Keratinocyte (primary cell): ENCODE measurements around the gene FAM193B. TPM values are rescaled to one million over a fixed set of nuclear protein-coding genes. Genes with fewer than 3 reads are reported as not detected.
A peak's percentile ranks its signal among the peaks of the same experiment; 100 is the strongest.

Experiments
- DNase-seq: peaks from one replicate; pipeline ENCODE4 v3.0.0-alpha.2; 2011; ENCODE audit warnings: low read depth, missing footprints, low spot score
- FAIRE-seq: peaks from 2 replicates; lab custom pipeline; 2011; peaks lifted over from hg19 to GRCh38; lab: Jason Lieb, UNC
- H2AFZ ChIP-seq: 2 replicates; pipeline ENCODE4 v1.6.0; 2012; ENCODE audit warnings: low read length, control low read depth, inconsistent platforms; ENCODE audit not compliant: control insufficient read depth
- H3K27ac ChIP-seq: 2 replicates; pipeline ENCODE4 v1.5.1; 2011; ENCODE audit warnings: low read length; ENCODE audit not compliant: control insufficient read depth, insufficient read depth
- H3K27me3 ChIP-seq: 3 replicates; pipeline ENCODE4 v1.6.0; 2011; ENCODE audit warnings: low read length; ENCODE audit not compliant: control insufficient read depth, insufficient read depth; ENCODE audit errors: extremely low read depth
- H3K36me3 ChIP-seq, 2 experiments: 2 replicates in 1 of 2; 3 replicates in 1 of 2; pipeline ENCODE4 v1.5.1; 2011; ENCODE audit warnings: low read length in 2 of 2, mild to moderate bottlenecking in 1 of 2; ENCODE audit not compliant: control insufficient read depth in 2 of 2, insufficient read depth in 2 of 2; ENCODE audit errors: extremely low read depth in 1 of 2
- H3K4me1 ChIP-seq: 3 replicates; pipeline ENCODE4 v1.5.1; 2011; ENCODE audit warnings: low read length; ENCODE audit not compliant: control insufficient read depth, insufficient read depth; ENCODE audit errors: extremely low read depth
- H3K4me2 ChIP-seq: 3 replicates; pipeline ENCODE4 v1.6.0; 2011; ENCODE audit warnings: low read depth, low read length; ENCODE audit not compliant: control insufficient read depth, insufficient read depth; ENCODE audit errors: extremely low read depth
- H3K4me3 ChIP-seq, 3 experiments: fragments of 200-600 bp in 1 of 3; sonication (generic) in 1 of 3; 2 replicates in 2 of 3; 3 replicates in 1 of 3; pipeline ENCODE4 v1.5.1; 2011 to 2016; ENCODE audit warnings: low read length in 3 of 3, mild to moderate bottlenecking in 3 of 3, control low read depth in 2 of 3, inconsistent platforms in 1 of 3, low read depth in 1 of 3, mixed read lengths in 1 of 3, mixed run types in 1 of 3, moderate library complexity in 1 of 3; ENCODE audit not compliant: control insufficient read depth in 2 of 3, insufficient read depth in 2 of 3; ENCODE audit errors: extremely low read depth in 1 of 3
- H3K79me2 ChIP-seq: 2 replicates; pipeline ENCODE4 v1.6.0; 2012; ENCODE audit warnings: low read length; ENCODE audit not compliant: control insufficient read depth, insufficient read depth
- H3K9ac ChIP-seq: 3 replicates; pipeline ENCODE4 v1.6.0; 2011; ENCODE audit warnings: low read length; ENCODE audit not compliant: control insufficient read depth, insufficient read depth; ENCODE audit errors: extremely low read depth
- H3K9me1 ChIP-seq: 3 replicates; pipeline ENCODE4 v1.6.0; 2011; ENCODE audit warnings: low read length; ENCODE audit not compliant: control insufficient read depth, insufficient read depth; ENCODE audit errors: extremely low read depth
- H3K9me3 ChIP-seq: 2 replicates; pipeline ENCODE4 v1.5.1; 2012; ENCODE audit warnings: low read depth, low read length; ENCODE audit not compliant: control insufficient read depth
- H4K20me1 ChIP-seq: 3 replicates; pipeline ENCODE4 v1.6.0; 2011; ENCODE audit warnings: low read length; ENCODE audit not compliant: control insufficient read depth, insufficient read depth; ENCODE audit errors: extremely low read depth
- CTCF ChIP-seq, 3 experiments: IDR thresholded peaks in 1 of 3; conservative IDR thresholded peaks in 1 of 3; optimal IDR thresholded peaks in 1 of 3; 2 replicates in 2 of 3; 3 replicates in 1 of 3; pipeline versions ENCODE3 to v1.5.1; 2011; ENCODE audit warnings: low read length in 3 of 3, mild to moderate bottlenecking in 3 of 3, moderate library complexity in 2 of 3, control low read depth in 1 of 3, inconsistent platforms in 1 of 3; ENCODE audit not compliant: insufficient read depth in 2 of 3; ENCODE audit errors: extremely low read depth in 1 of 3
- EZH2 ChIP-seq: IDR thresholded peaks from one replicate; pipeline ENCODE4 v1.6.1; 2012; ENCODE audit warnings: inconsistent platforms, mild to moderate bottlenecking, low read length, moderate library complexity
- dilution Hi-C: fragments of 300-500 bp; cut with MboI; formaldehyde crosslinking; loops from one replicate; pipeline ENCODE4 v1.7.0; 2020; ENCODE audit warnings: low sequenced_read_pairs; ENCODE audit not compliant: extremely low pct_ligation_motif_present
- polyA plus RNA-seq, 5 experiments: library from polyadenylated mRNA; depleted of rRNA in 3 of 5; stranded (reverse) in 3 of 5; stranded (forward) in 1 of 5; unstranded in 1 of 5; fragments of >200 nt; gene quantifications; 1 replicate in 1 of 5; 2 replicates in 3 of 5; 3 replicates in 1 of 5; pipeline versions ENCODE4 v1.2.1 to v1.2.3, GENCODE V29; 2011 to 2012; ENCODE audit warnings: missing spikeins in 2 of 5, low read depth in 1 of 5, low replicate concordance in 1 of 5

Gene FAM193B
- polyA plus RNA-seq, 1 donor (not counting 4 experiments of a cell fraction or from before 2014, with no cell fraction given), result 27.5 TPM

DNA sequence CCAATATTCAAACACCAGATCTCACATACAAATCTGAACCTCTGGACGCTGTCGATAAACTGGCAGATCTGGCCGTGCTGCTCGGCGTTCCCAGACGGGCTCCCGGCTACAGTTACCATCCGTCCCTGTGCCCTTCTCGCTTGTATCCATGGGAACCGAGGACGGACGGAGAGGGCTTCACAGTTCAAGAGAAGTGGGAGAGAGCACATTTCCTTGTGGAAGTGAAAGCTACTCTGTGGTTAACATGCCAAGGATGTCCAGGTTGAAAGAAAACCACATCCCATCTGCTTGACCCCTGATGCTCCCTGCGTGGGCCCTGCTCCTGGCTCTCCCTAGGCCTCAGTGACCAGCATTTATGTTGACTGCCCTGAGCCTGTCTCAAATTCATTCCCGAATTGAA, 74.6 kb downstream of the FAM193B start:
- Histone ChIP-seq H4K20me1 (no peaks in the 10 kb centered on the region), H3K79me2 (no peaks in the 10 kb centered on the region), H3K4me1 (peaks cover 11% of the 10 kb centered on the region), H3K27ac (no peak overlapping the region), H2AFZ (no peak overlapping the region), H3K9ac (no peak overlapping the region), H3K4me3 (no peak overlapping the region), H3K4me2 (no peak overlapping the region), H3K36me3 (peaks cover 11 to 12% of the 10 kb centered on the region in 2 experiments), H3K9me3 (no peaks in the 10 kb centered on the region), H3K9me1 (no peaks in the 10 kb centered on the region), H3K27me3 (no peaks in the 10 kb centered on the region)
- dilution Hi-C loops, result no loop called here
- DNase-seq, result no peak
- TF ChIP-seq EZH2 (no peak), CTCF (optimal IDR thresholded peaks at IDR 0.05 in 1 of 3, IDR thresholded peaks at IDR 0.05 in 1 of 3, conservative IDR thresholded peaks at IDR 0.05 in 1 of 3; ENCODE audit: extremely low read depth in 1 of 3, insufficient read depth in 2 of 3, low read length in 3 of 3) (no peak)
- no peak for FAIRE-seq

DNA sequence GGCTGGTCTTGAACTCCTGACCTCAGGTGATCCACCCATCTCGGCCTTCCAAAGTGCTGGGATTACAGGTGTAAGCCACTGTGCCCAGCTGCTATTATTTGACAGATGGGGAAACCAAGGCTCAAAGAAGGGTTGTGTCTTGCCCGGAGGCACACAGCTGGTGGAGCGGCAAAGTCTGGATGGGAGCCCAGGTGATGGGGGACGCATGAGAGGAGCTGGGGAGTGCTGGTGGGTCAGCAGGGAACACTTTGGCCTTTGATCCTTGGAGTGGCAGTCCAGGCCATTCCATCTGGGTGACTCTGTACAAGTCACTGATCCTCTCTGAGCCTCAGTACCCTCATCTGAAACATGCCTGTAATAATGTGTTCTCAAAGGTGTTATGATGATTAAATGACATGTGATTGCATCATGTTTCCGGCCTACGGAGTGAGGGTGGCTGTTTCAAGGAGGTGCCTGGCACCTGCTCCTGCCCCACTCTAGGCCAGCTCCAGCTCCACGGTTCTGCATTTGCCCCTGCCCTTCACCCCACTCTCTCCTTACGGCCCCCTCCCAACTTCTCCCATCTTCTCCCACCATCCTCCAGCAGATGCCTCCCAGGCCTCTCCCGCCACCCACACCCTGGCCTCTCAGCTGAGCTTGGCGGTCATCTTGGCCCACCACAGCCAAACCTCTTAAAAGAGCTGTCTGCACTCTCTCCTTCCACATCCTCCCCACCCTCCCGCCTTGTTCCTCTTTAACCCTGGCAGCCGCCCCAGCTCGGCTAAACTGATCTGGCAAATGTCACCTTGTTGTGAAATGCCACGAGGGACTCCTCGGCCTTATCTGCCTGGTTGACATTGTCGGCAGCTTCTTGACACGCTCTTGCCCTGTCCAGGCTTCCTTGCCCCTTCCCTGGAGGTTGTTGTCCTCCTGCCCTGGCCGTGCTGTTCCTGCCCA, 75.4 kb downstream of the FAM193B start:
- H3K4me2 ChIP-seq, result no peak overlapping the region
- H3K27ac ChIP-seq, result peak overlapping the region; percentile 24
- H2AFZ ChIP-seq, result no peak overlapping the region
- no peaks in the 10 kb centered on the region for H3K9me1 ChIP-seq
- no peaks in the 10 kb centered on the region for H3K27me3 ChIP-seq
- dilution Hi-C loops, result no loop called here
- peaks cover 11% of the 10 kb centered on the region for H3K4me1 ChIP-seq
- peak; percentile 29 for FAIRE-seq
- no peak overlapping the region for H3K4me3 ChIP-seq
- H4K20me1 ChIP-seq, result no peaks in the 10 kb centered on the region
- H3K36me3 ChIP-seq, result peaks cover 10% of the 10 kb centered on the region in 2 experiments
- no peak for TF ChIP-seq EZH2
- no peak overlapping the region for H3K9ac ChIP-seq
- no peak for DNase-seq
- H3K79me2 ChIP-seq, result no peaks in the 10 kb centered on the region
- H3K9me3 ChIP-seq, result no peaks in the 10 kb centered on the region
